GM21528 (cell line): ENCODE data around the gene CHST12.
"Not testable (repeated sequence)": the region's sequence is repeated elsewhere in the genome, so short reads cannot be mapped to it uniquely, and the experiment has no call there.

ENCODE experiments used
- ATAC-seq: cut with Tn5 transposase; IDR thresholded peaks from one replicate; pipeline ENCODE4 v1.9.1; 2021; ENCODE audit warnings: mild to moderate bottlenecking, moderate library complexity; ENCODE audit not compliant: unreplicated experiment, low FRiP score

CHST12 gene

GRCh38 chr7:2452643-2453270, 49.3 kb downstream of the CHST12 start:
- no peak for ATAC-seq

- not testable (repeated sequence) for ATAC-seq
These were observed 50.4 kb downstream of the CHST12 start for GRCh38 chr7:2453849-2454248.

GRCh38 chr7:2459674-2460073, 56.3 kb downstream of the CHST12 start:
- ATAC-seq: no peak

DNA sequence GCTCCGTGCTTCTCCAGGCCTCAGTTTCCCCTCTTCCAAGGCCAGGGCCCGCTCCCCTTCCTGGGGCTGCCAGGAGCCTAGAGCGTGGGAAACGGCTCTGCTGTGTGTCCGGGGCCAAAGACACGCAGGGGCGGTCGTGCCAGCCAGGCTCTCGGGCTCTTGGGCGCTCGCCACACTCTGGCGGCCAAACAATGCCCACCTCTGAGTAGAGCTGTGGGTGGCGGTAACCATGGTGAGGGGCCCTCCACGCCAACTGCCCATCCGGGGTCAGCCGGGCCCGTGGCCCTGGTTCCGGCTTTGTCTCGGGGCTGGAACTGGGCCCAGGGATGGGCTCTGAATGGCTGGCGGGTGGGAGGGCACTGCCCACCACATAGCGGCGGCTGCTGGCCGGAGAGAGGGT, 56.8 kb downstream of the CHST12 start:
- no peak for ATAC-seq

DNA sequence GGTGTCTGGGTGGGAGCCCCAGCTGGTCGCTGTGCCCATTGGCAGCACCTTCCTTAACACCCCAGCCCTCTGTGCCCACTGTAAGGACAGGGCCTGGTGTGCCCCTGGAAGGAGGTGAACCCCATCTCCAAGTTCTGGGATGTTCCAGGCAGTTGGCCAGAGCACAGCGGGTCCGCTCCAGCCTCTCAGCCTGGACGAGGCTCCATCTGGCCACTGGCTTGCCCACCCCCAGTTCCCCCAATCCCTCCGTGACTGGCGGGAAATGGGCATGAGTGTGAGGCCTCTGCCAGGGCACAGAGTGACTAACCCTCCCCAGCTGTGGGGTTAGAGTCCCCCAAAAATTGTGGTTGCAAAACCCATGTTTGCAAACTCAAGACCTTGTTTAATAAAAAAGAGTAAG, 57.2 kb downstream of the CHST12 start:
- ATAC-seq: no peak

DNA sequence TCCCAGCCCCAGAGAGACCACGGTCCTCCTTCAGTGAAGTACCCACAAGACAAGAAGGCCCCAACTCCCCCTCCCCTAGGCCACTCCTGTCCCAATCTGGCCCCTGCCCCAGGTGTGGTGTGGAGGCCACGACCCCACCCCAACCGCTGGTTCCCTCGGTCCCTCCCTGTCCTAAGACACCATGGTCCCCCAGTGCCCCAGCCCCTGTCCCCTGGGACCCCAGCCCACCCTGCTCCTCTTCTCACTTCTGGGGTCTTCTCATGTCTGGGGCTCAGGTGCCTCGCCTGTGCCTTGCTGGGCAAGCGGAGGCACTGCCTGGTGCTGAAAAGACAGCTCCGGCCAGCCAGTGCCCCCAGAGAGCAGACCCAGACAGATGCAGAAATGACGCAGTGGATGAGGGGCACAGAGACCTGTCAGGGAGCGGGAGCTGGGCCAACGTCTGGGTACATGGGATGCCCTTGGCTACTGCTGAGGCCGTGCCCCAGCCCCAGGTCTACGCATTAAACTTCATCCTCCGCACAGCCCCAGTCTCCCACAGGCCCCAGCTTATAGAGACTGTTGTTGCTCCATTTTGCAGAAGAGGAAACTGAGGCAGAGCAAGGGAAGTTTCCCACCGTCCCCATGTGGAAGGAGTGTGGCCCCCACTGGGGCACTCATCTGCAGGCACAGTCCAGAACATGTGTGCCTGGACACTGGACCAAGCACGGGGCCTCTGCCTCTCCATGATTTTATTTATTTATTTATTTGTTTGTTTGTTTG, 58.0 kb downstream of the CHST12 start:
- no peak for ATAC-seq

GRCh38 chr7:2462731-2463130, 59.3 kb downstream of the CHST12 start:
- no peak for ATAC-seq

- no peak for ATAC-seq
These were observed 62.5 kb downstream of the CHST12 start for GRCh38 chr7:2465928-2466327.

- no peak for ATAC-seq
These were observed 63.3 kb downstream of the CHST12 start for GRCh38 chr7:2466675-2467074.

- ATAC-seq: no peak
These were observed 64.8 kb downstream of the CHST12 start for GRCh38 chr7:2468227-2468626.

GRCh38 chr7:2469460-2470203, 66.2 kb downstream of the CHST12 start:
- ATAC-seq: not testable (repeated sequence)

GRCh38 chr7:2470204-2471021, 67.0 kb downstream of the CHST12 start:
- no peak for ATAC-seq

GRCh38 chr7:2471022-2471329, 67.6 kb downstream of the CHST12 start:
- ATAC-seq: no peak

GRCh38 chr7:2471396-2471795, 68.0 kb downstream of the CHST12 start:
- no peak for ATAC-seq

- ATAC-seq: no peak
These were observed 69.3 kb downstream of the CHST12 start for GRCh38 chr7:2472739-2473138.

DNA sequence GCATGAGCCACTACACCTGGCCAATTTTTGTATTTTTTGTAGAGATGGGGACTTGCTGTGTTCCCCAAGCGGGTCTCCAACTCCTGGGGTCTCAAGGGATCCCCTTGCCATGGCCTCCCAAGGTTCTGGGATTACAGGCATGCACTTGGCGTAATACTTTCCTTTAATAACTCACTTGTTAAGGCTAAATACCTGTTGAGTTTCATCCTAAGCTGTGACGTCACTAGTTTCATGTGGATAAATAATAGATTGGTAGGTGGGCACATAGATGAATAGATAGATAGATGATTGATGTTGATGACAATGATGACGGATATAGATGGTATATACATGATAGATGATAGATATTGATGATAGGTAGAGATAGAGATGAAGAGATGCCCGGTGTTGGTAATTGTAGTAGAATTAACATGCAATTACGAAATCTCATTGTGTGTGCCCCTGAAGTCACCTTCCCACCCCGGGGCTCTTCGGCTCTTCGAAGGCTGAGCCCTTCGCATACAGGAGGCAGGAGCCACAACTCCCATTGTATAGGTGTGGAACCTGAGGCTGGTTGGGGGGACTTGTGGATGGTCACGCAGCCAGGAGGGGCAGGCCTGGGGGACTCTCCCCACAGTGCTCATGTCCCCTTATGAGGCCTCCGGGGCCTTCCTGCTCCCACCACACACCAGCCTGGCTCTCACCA, 70.2 kb downstream of the CHST12 start:
- ATAC-seq: no peak

DNA sequence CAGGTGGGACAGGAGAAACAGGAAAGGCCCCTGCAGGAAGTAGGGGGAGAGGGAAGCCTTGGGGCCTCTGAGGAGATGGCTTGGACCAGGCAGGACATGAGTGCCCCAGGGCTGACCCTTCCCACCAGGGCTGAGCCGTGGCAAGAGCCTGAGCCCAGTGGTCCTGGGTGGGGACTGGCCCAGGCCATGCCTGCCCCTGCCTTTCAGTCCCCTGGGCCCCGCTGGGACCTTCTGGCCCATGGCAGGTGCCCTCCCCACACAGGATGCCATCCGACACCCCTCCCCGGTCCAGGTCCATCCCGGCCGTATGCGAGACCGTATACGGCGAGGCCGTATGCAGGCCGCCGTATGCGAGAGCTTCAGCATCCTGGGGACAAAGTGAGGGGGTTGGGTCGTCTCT, 70.8 kb downstream of the CHST12 start:
- no peak for ATAC-seq

DNA sequence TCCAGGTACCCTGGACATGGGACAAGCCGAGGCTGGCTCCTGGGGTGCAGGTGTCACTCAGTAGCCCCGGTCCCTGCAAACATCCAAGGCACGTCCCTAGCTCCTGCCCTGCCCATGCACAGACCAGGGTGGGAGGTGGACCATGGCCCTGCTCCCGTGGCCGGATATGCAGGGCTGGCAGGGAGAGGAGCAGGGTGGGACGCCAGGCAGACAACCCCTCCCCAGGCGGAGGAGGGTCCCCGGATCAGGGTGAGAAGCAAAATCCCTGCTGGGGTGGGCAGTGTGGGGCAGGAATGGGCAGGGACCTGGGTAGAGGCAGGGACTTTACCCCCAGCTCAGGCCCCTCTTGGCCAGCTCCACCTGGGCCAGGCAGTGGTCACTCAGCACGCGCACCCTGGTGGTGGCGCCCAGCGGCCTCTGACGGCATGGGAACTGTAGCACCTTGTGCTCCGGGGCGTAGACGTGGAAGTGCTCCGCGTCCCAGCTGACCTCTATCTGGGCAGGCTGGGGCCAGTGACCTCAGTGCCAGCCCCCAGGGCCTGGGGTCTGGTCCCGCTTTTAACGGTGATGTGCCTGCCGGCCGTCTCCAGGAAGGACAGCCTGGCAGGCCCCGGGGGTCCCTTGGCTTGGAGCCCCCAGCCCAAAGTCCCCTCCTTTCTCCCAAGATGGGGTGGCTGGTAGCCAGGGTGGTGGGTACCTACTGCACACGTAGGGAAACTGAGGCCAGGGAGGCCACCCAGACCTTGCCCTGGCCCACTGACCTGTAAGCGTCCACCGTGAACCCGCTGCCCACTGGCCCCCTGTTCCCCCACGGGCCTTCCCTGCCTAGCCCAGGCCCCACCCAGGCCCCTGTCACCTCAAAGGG, 71.6 kb downstream of the CHST12 start:
- no peak for ATAC-seq

GRCh38 chr7:2475678-2476015, 72.2 kb downstream of the CHST12 start:
- no peak for ATAC-seq

- no peak for ATAC-seq
These were observed 72.9 kb downstream of the CHST12 start, which contains the start of gene GRIFIN for GRCh38 chr7:2476298-2476697. GRIFIN (minus strand) TSS chr7:2476398; CDS start chr7:2476383, 15 bp downstream.
